ENCODE measurements around the gene PDE6H. TPM values are rescaled to one million over a fixed set of nuclear protein-coding genes. Genes with fewer than 3 reads are reported as not detected.

Gene PDE6H
- total RNA-seq, 1 experiment from 2014 or later: not detected

GRCh38 chr12:15020156-15020555, 47.3 kb downstream of the PDE6H start:
- TF ChIP-seq, protein P1, sequence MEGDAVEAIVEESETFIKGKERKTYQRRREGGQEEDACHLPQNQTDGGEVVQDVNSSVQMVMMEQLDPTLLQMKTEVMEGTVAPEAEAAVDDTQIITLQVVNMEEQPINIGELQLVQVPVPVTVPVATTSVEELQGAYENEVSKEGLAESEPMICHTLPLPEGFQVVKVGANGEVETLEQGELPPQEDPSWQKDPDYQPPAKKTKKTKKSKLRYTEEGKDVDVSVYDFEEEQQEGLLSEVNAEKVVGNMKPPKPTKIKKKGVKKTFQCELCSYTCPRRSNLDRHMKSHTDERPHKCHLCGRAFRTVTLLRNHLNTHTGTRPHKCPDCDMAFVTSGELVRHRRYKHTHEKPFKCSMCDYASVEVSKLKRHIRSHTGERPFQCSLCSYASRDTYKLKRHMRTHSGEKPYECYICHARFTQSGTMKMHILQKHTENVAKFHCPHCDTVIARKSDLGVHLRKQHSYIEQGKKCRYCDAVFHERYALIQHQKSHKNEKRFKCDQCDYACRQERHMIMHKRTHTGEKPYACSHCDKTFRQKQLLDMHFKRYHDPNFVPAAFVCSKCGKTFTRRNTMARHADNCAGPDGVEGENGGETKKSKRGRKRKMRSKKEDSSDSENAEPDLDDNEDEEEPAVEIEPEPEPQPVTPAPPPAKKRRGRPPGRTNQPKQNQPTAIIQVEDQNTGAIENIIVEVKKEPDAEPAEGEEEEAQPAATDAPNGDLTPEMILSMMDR (IDR thresholded peaks at IDR 0.05; ENCODE audit: insufficient read depth in 1 of 2, low read depth in 1 of 2, low read length in 1 of 2, severe bottlenecking in 1 of 2, unreplicated experiment in 1 of 2): no peak
- ChIA-PET CTCF (no interaction called here), POLR2A (no interaction called here)
- no peak overlapping the region for H3K4me3 Mint-ChIP-seq (ENCODE audit: unreplicated experiment)
- H3K27me3 ChIP-seq (replicated peaks; ENCODE audit: control insufficient read depth, insufficient read depth, low read length): no peaks in the 10 kb centered on the region
- H3K36me3 ChIP-seq (ENCODE audit: control insufficient read depth, insufficient read depth, low read length): no peaks in the 10 kb centered on the region
- no peak overlapping the region for H3K27ac Mint-ChIP-seq (ENCODE audit: unreplicated experiment)
- DNase-seq: no peak
- H3K9me3 ChIP-seq: no peaks in the 10 kb centered on the region
- BruUV-seq (replicated peaks): no TSS peak
- H3K4me1 ChIP-seq: no peaks in the 10 kb centered on the region
- no peaks in the 10 kb centered on the region for H3K9me3 Mint-ChIP-seq (ENCODE audit: unreplicated experiment)
- no peaks in the 10 kb centered on the region for H3K36me3 Mint-ChIP-seq (ENCODE audit: insufficient read depth, unreplicated experiment)
- peaks cover 29% of the 10 kb centered on the region for H3K27me3 Mint-ChIP-seq (ENCODE audit: insufficient read depth, unreplicated experiment)
- H3K4me3 ChIP-seq (ENCODE audit: low read depth, low read length): no peak overlapping the region
- no peaks in the 10 kb centered on the region for H3K4me1 Mint-ChIP-seq (ENCODE audit: low read depth, unreplicated experiment)
- intact Hi-C loops (cut with micrococcal nuclease; ENCODE audit: unreplicated experiment): no loop called here

Other genes with a start within 250 kb of the PDE6H start
- 159 and 184 TPM in 2 replicates for gene WBP11, start 169.6 kb upstream of the PDE6H start, total RNA-seq (2022)
- 1.8 and 2.8 TPM in 2 replicates for gene C12orf60, start 169.4 kb upstream of the PDE6H start, total RNA-seq (2022)
- not detected in 2 replicates for gene SMCO3, start 158.9 kb upstream of the PDE6H start, total RNA-seq (2022)
- 0.19 and 0.57 TPM in 2 replicates for gene ART4, start 129.5 kb upstream of the PDE6H start, total RNA-seq (2022)
- gene MGP, start 87.2 kb upstream of the PDE6H start, total RNA-seq (2022): not detected in 2 replicates
- gene ERP27, start 34.5 kb upstream of the PDE6H start, total RNA-seq (2022): 0.98 and 1.1 TPM in 2 replicates
- gene ARHGDIB, start 11.4 kb upstream of the PDE6H start, total RNA-seq (2022): 15.9 and 21.1 TPM in 2 replicates
- 0.37 TPM in 1 of 2 replicates, not detected in the other for gene RERG, start 248.4 kb downstream of the PDE6H start, total RNA-seq (2022)